HepG2 (cell line): ENCODE measurements around the gene MEIS1. TPM values are rescaled to one million over a fixed set of nuclear protein-coding genes. Genes with fewer than 3 reads are reported as not detected.

ENCODE experiments used
- ATAC-seq: fragments of 200-7000 bp; cut with Tn5 transposase; 3 replicates; pipeline ENCODE4 v1.9.1; 2020; ENCODE audit warnings: mild to moderate bottlenecking, moderate library complexity
- BruUV-seq: library from RNA; stranded (reverse); fragments of 400-500 nt; replicated peaks from 2 replicates; lab custom pipeline; 2021; lab: Mats Ljungman, UMichigan
- CTCF ChIA-PET: fragments of 300-600 bp; formaldehyde crosslinking; extraction: SDS; loops from one replicate; lab custom pipeline; 2021; ENCODE audit warnings: low total read pairs, inconsistent platforms, low intra/inter-chr PET ratio; lab: Yijun Ruan, JAX
- POLR2A ChIA-PET: fragments of 350-600 bp; sonication (Branson Sonifier 250); formaldehyde crosslinking; loops from one replicate; lab custom pipeline; 2020; ENCODE audit warnings: antibody characterized with exemption, inconsistent platforms; lab: Yijun Ruan, JAX
- DNase-seq: peaks from one replicate; pipeline ENCODE4 v3.0.0-alpha.2; 2015; ENCODE audit warnings: low spot score
- FAIRE-seq: peaks from 3 replicates; lab custom pipeline; 2011; peaks lifted over from hg19 to GRCh38; lab: Jason Lieb, UNC
- H2AFZ ChIP-seq: one replicate; pipeline ENCODE4 v1.6.1; 2011; ENCODE audit warnings: low read length, inconsistent platforms
- H3K27ac ChIP-seq: fragments of 300-600 bp; 3 replicates; pipeline ENCODE4 v1.8.0; 2011; ENCODE audit warnings: mixed run types, mild to moderate bottlenecking, mixed read lengths, low read length, inconsistent platforms; ENCODE audit not compliant: insufficient read depth; ENCODE audit errors: extremely low read length
- H3K27me3 ChIP-seq, 2 experiments: fragments of 200-600 bp in 1 of 2; 2 replicates in 1 of 2; 3 replicates in 1 of 2; pipeline versions ENCODE4 v1.6.0 to v1.8.0; 2011; ENCODE audit warnings: low read length in 2 of 2, mild to moderate bottlenecking in 2 of 2, moderate library complexity in 2 of 2, inconsistent platforms in 1 of 2; ENCODE audit not compliant: insufficient read depth in 2 of 2, control insufficient read depth in 1 of 2
- H3K36me3 ChIP-seq, 2 experiments: fragments of 200-600 bp in 1 of 2; replicated peaks in 1 of 2; 2 replicates in 1 of 2; 3 replicates in 1 of 2; pipeline versions ENCODE4 v1.5.1 to v1.8.0; 2011; ENCODE audit warnings: low read length in 2 of 2, inconsistent platforms in 1 of 2; ENCODE audit not compliant: insufficient read depth in 2 of 2, control insufficient read depth in 1 of 2
- H3K4me1 ChIP-seq: 2 replicates; pipeline ENCODE4 v1.5.1; 2012; ENCODE audit warnings: low read length, inconsistent platforms; ENCODE audit not compliant: insufficient read depth
- H3K4me2 ChIP-seq: 2 replicates; pipeline ENCODE4 v1.6.0; 2011; ENCODE audit warnings: low read depth, low read length, inconsistent platforms
- H3K4me3 ChIP-seq, 3 experiments: fragments of 200-600 bp in 1 of 3; sonication (generic), shearing (Covaris generic) in 1 of 3; replicated peaks in 1 of 3; 2 replicates each; pipeline ENCODE4 v1.5.1; 2011 to 2016; ENCODE audit warnings: low read length in 3 of 3, inconsistent platforms in 2 of 3, low read depth in 2 of 3, mild to moderate bottlenecking in 2 of 3, control low read depth in 1 of 3, mixed read lengths in 1 of 3; ENCODE audit not compliant: insufficient read depth in 1 of 3
- H3K79me2 ChIP-seq: one replicate; pipeline ENCODE4 v1.6.1; 2011; ENCODE audit warnings: low read length, inconsistent platforms; ENCODE audit not compliant: insufficient read depth
- H3K9ac ChIP-seq: 2 replicates; pipeline ENCODE4 v1.6.0; 2011; ENCODE audit warnings: mild to moderate bottlenecking, low read depth, low read length, inconsistent platforms; ENCODE audit not compliant: insufficient read depth
- H3K9me3 ChIP-seq: 2 replicates; pipeline ENCODE4 v1.5.1; 2012; ENCODE audit warnings: mild to moderate bottlenecking, low read length
- H4K20me1 ChIP-seq: 2 replicates; pipeline ENCODE4 v1.6.0; 2011; ENCODE audit warnings: inconsistent platforms, mild to moderate bottlenecking, low read length, moderate library complexity; ENCODE audit not compliant: insufficient read depth
- CHCHD3 ChIP-seq: sonication (generic); formaldehyde crosslinking; IDR thresholded peaks from 2 replicates; pipeline ENCODE4 v1.8.0; 2022; ENCODE audit warnings: mild to moderate bottlenecking, missing genetic modification reagents, moderate library complexity
- HOXA5 ChIP-seq: sonication (generic); formaldehyde crosslinking; IDR thresholded peaks from 2 replicates; pipeline ENCODE4 v1.4.0; 2020; ENCODE audit warnings: missing genetic modification reagents
- IKZF1 ChIP-seq: fragments of 450-650 bp; IDR thresholded peaks from 2 replicates; pipeline ENCODE4 v1.7.1; 2016
- KDM5A ChIP-seq: fragments of 200-600 bp; sonication (generic); IDR thresholded peaks from 2 replicates; pipeline ENCODE4 v1.7.0; 2018; ENCODE audit warnings: antibody characterized with exemption, mild to moderate bottlenecking, low read length, borderline replicate concordance
- KLF16 ChIP-seq, 2 experiments: sonication (generic) in 1 of 2; formaldehyde crosslinking in 1 of 2; IDR thresholded peaks; 2 replicates each; pipeline versions ENCODE4 v1.6.1 to v1.8.0; 2016 to 2023; ENCODE audit warnings: missing genetic modification reagents in 2 of 2, missing compliant biosample characterization in 1 of 2
- NFYB ChIP-seq: sonication (generic); formaldehyde crosslinking; IDR thresholded peaks from 2 replicates; pipeline ENCODE4 v1.4.0; 2020; ENCODE audit warnings: missing genetic modification reagents
- RFXANK ChIP-seq: IDR thresholded peaks from 2 replicates; pipeline ENCODE4 v1.6.1; 2016
- SMARCC2 ChIP-seq: fragments of 450-650 bp; IDR thresholded peaks from 2 replicates; pipeline ENCODE4 v1.6.1; 2017; ENCODE audit warnings: antibody characterized with exemption, mild to moderate bottlenecking
- ZFP90 ChIP-seq: sonication (generic); formaldehyde crosslinking; IDR thresholded peaks from 2 replicates; pipeline ENCODE4 v1.8.0; 2022; ENCODE audit warnings: missing genetic modification reagents, mild to moderate bottlenecking, inconsistent platforms, borderline replicate concordance
- ZNF160 ChIP-seq: sonication (generic); formaldehyde crosslinking; IDR thresholded peaks from 2 replicates; pipeline ENCODE4 v1.8.0; 2022; ENCODE audit warnings: mild to moderate bottlenecking, inconsistent platforms, missing genetic modification reagents
- ZNF543 ChIP-seq: sonication (generic); formaldehyde crosslinking; IDR thresholded peaks from 2 replicates; pipeline ENCODE4 v1.4.0; 2020; ENCODE audit warnings: mild to moderate bottlenecking, missing genetic modification reagents
- ZNF746 ChIP-seq: sonication (generic); formaldehyde crosslinking; IDR thresholded peaks from 2 replicates; pipeline ENCODE4 v1.8.0; 2022; ENCODE audit warnings: mild to moderate bottlenecking, missing genetic modification reagents
- ZNF75D ChIP-seq: sonication (generic); formaldehyde crosslinking; IDR thresholded peaks from 2 replicates; pipeline ENCODE4 v1.8.1; 2023; ENCODE audit warnings: missing genetic modification reagents, mild to moderate bottlenecking, borderline replicate concordance
- ZNF776 ChIP-seq: sonication (generic); formaldehyde crosslinking; IDR thresholded peaks from 2 replicates; pipeline ENCODE4 v1.4.0; 2020; ENCODE audit warnings: mild to moderate bottlenecking, missing genetic modification reagents
- ZSCAN25 ChIP-seq: sonication (generic); formaldehyde crosslinking; IDR thresholded peaks from 2 replicates; pipeline ENCODE4 v1.8.0; 2022; ENCODE audit warnings: mild to moderate bottlenecking, missing genetic modification reagents
- WGBS: methylation state at CpG from one replicate; pipeline ENCODE4 v1.1.6; 2017; ENCODE audit warnings: low lambda C conversion rate; 5-methylcytosine and 5-hydroxymethylcytosine counted together
- in situ Hi-C: cut with HindIII; loops from 2 replicates; pipeline ENCODE4 v1.10.0; 2017; ENCODE audit warnings: low pct_unique_long_range_greater_than_20kb; ENCODE audit not compliant: extremely low pct_ligation_motif_present
- intact Hi-C: fragments of 100-400 bp; cut with micrococcal nuclease; formaldehyde crosslinking; loops from one replicate; pipeline ENCODE4 v1.10.0; 2022; ENCODE audit not compliant: unreplicated experiment
- polyA plus RNA-seq, 8 experiments: library from polyadenylated mRNA; depleted of rRNA in 3 of 8; stranded (reverse) in 7 of 8; unstranded in 1 of 8; fragments of >200 nt; fragmentation: Illumina TruSeq in 4 of 8; extraction: Trizol in 4 of 8; gene quantifications; 2 replicates each; pipeline versions ENCODE4 v1.2.1 to v1.2.3, GENCODE V29; 2011 to 2016; ENCODE audit warnings: low read depth in 4 of 8, missing spikeins in 1 of 8, mixed read lengths in 1 of 8; ENCODE audit not compliant: insufficient read depth in 1 of 8
- total RNA-seq, 5 experiments: library from RNA; depleted of rRNA; stranded (reverse); fragments of >200 nt; fragmentation: Illumina TruSeq; extraction: Trizol; gene quantifications; 2 replicates each; pipeline ENCODE4 v1.2.3, GENCODE V29; 2016; ENCODE audit warnings: low read depth in 1 of 5
- TF ChIP-seq, protein P1 (sequence below): sonication (generic); formaldehyde crosslinking; IDR thresholded peaks from 2 replicates; pipeline ENCODE4 v1.8.0; 2022; ENCODE audit warnings: low read depth, missing genetic modification reagents
- TF ChIP-seq, protein P2 (sequence below): sonication (generic); formaldehyde crosslinking; IDR thresholded peaks from 2 replicates; pipeline ENCODE4 v1.4.0; 2020; ENCODE audit warnings: mild to moderate bottlenecking, missing genetic modification reagents
- TF ChIP-seq, protein P3 (sequence below): IDR thresholded peaks from 2 replicates; pipeline ENCODE4 v1.6.1; 2016

The MEIS1 gene
- total and polyA plus RNA-seq, 2 of the 13 experiments (the other 11 are each of a cell fraction or from before 2014, with no cell fraction given): 3.8 to 6.0 TPM

DNA sequence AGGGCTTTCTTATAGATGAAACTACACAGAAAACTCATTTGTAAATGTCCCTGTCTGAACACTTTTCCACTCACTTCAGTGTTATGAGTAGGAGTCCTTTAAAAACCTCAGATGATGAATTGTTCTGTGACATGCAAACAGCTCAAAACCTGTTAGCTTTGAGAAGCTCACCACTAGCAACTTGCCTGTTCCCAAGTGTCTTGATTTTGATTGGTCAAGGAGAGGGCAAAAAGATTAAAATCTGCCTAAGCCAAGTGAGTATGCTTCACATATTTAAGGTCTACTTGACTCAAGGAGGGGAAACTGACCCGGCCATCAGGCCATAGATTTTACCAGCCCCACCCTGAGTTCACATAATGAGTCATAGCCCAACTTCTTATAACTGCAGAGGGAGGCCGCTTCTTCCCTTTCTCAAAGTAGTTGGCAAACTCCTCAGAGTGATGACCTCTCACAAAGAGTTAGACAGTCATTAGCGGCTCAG, 45.2 kb upstream of the MEIS1 start (continued):
- no peak for TF ChIP-seq ZNF75D (CRISPR knock-in tag)

DNA sequence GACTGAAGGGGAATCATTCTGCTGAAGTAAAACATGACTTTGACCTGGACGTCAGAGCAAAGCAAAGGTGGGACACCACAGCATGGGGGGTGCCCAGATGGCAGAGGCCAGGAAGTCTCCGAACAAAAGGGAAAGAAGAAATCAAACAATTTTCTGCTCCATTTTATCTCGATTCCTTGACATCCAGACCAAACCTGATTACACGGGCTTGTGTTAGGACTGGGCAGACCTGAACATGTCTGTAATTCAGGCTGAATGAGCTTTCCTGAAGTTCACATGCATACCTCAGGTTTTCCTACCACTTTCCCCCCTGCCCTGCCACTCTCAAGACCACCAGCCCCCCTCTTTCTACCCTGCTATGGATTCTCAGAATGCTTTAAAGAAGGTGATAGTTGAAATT, 44.8 kb upstream of the MEIS1 start:
- CTCF ChIA-PET: no interaction called here
- no peak for FAIRE-seq
- intact Hi-C loops: no loop called here

DNA sequence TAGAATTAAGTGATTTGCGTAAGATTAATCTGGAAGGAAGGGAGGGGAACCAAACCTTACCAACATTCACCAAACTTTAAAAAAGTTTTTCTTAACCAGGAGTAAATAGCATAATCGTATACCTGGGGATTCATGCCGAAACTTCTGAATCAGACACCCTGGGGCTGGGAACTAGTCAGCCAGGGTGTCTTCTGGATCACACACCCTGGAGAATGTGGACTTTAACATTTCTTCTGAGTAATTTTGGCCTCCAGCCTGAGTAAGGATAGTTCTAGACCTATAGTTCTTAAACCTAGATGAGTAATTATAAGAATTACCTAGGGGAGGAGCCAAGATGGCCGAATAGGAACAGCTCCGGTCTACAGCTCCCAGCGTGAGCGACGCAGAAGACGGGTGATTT, 44.1 kb upstream of the MEIS1 start:
- peaks cover 0 to 20% of the 10 kb centered on the region in 2 experiments; a peak in 3 of 5 replicates for H3K27me3 ChIP-seq
- no peak overlapping the region for H2AFZ ChIP-seq
- no peaks in the 10 kb centered on the region for H3K9me3 ChIP-seq
- intact Hi-C loops: no loop called here
- no TSS peak for BruUV-seq
- CTCF ChIA-PET: no interaction called here
- H3K9ac ChIP-seq: no peak overlapping the region
- H3K27ac ChIP-seq: no peak overlapping the region
- H3K4me2 ChIP-seq: peak overlapping the region; percentile 50; the same call in 1 of the 2 replicates
- H4K20me1 ChIP-seq: no peaks in the 10 kb centered on the region
- in situ Hi-C loops: no loop called here
- H3K4me1 ChIP-seq: no peaks in the 10 kb centered on the region
- DNase-seq: no peak
- no peaks in the 10 kb centered on the region for H3K36me3 ChIP-seq
- FAIRE-seq: no peak
- H3K79me2 ChIP-seq: no peaks in the 10 kb centered on the region
- H3K4me3 ChIP-seq: no peak overlapping the region; a peak in 2 of 6 replicates
- 54% methylated on average over 9 of the region's 9 CpGs for WGBS
- POLR2A ChIA-PET: no interaction called here
- peak; percentile 41; the same call in 2 of the 3 replicates for ATAC-seq
- no peak for TF ChIP-seq ZFP90
- TF ChIP-seq, protein P1, sequence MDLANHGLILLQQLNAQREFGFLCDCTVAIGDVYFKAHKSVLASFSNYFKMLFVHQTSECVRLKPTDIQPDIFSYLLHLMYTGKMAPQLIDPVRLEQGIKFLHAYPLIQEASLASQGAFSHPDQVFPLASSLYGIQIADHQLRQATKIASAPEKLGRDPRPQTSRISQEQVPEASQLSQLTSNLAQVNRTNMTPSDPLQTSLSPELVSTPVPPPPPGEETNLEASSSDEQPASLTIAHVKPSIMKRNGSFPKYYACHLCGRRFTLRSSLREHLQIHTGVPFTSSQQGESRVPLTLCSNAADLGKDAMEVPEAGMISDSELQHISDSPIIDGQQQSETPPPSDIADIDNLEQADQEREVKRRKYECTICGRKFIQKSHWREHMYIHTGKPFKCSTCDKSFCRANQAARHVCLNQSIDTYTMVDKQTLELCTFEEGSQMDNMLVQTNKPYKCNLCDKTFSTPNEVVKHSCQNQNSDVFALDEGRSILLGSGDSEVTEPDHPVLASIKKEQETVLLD (CRISPR knock-in tag): no peak
- TF ChIP-seq NFYB (CRISPR knock-in tag): no peak
- TF ChIP-seq, protein P2, sequence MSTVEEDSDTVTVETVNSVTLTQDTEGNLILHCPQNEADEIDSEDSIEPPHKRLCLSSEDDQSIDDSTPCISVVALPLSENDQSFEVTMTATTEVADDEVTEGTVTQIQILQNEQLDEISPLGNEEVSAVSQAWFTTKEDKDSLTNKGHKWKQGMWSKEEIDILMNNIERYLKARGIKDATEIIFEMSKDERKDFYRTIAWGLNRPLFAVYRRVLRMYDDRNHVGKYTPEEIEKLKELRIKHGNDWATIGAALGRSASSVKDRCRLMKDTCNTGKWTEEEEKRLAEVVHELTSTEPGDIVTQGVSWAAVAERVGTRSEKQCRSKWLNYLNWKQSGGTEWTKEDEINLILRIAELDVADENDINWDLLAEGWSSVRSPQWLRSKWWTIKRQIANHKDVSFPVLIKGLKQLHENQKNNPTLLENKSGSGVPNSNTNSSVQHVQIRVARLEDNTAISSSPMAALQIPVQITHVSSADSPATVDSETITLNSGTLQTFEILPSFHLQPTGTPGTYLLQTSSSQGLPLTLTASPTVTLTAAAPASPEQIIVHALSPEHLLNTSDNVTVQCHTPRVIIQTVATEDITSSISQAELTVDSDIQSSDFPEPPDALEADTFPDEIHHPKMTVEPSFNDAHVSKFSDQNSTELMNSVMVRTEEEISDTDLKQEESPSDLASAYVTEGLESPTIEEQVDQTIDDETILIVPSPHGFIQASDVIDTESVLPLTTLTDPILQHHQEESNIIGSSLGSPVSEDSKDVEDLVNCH (CRISPR knock-in tag): no peak
- no peak for TF ChIP-seq ZNF160 (CRISPR knock-in tag)
- TF ChIP-seq SMARCC2: no peak
- no peak for TF ChIP-seq ZNF746 (CRISPR knock-in tag)
- TF ChIP-seq KDM5A: no peak

More for the DNA sequence above, 44.8 kb upstream of the MEIS1 start:
- H3K79me2 ChIP-seq: no peaks in the 10 kb centered on the region
- H3K9me3 ChIP-seq: no peaks in the 10 kb centered on the region
- no peaks in the 10 kb centered on the region for H4K20me1 ChIP-seq
- WGBS: 12% methylated on average over 4 of the region's 4 CpGs
- H3K27ac ChIP-seq: no peak overlapping the region
- ATAC-seq (no peak), DNase-seq (no peak)
- no peak overlapping the region for H3K4me2 ChIP-seq
- H2AFZ ChIP-seq: no peak overlapping the region
- no peaks in the 10 kb centered on the region for H3K36me3 ChIP-seq
- no peaks in the 10 kb centered on the region for H3K4me1 ChIP-seq
- no peak overlapping the region for H3K4me3 ChIP-seq
- no peak for TF ChIP-seq RFXANK (CRISPR knock-in tag)
- TF ChIP-seq IKZF1: no peak
- TF ChIP-seq KLF16 (CRISPR knock-in tag; IDR thresholded peaks at IDR 0.05): no peak
- TF ChIP-seq, protein P3, sequence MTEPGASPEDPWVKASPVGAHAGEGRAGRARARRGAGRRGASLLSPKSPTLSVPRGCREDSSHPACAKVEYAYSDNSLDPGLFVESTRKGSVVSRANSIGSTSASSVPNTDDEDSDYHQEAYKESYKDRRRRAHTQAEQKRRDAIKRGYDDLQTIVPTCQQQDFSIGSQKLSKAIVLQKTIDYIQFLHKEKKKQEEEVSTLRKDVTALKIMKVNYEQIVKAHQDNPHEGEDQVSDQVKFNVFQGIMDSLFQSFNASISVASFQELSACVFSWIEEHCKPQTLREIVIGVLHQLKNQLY (CRISPR knock-in tag): no peak
- no peak for TF ChIP-seq CHCHD3 (CRISPR knock-in tag)
- no peak for TF ChIP-seq HOXA5 (CRISPR knock-in tag)
- no peak for TF ChIP-seq ZNF776 (CRISPR knock-in tag)
- no peak for TF ChIP-seq ZNF543
- no peak for TF ChIP-seq ZSCAN25 (CRISPR knock-in tag)
- peaks cover 0 to 20% of the 10 kb centered on the region in 2 experiments; a peak in 3 of 5 replicates for H3K27me3 ChIP-seq
- no peak overlapping the region for H3K9ac ChIP-seq
- no TSS peak for BruUV-seq
- POLR2A ChIA-PET: no interaction called here
- in situ Hi-C loops: no loop called here
